GM19395 (cell line): Measurements from ENCODE around the gene METTL25B.

Experiments
- ATAC-seq: cut with Tn5 transposase; IDR thresholded peaks from one replicate; pipeline ENCODE4 v1.9.1; 2021; ENCODE audit warnings: mild to moderate bottlenecking, moderate library complexity; ENCODE audit not compliant: unreplicated experiment

The METTL25B gene

GRCh38 chr1:156700736-156701531, 27.3 kb upstream of the METTL25B start:
- ATAC-seq = no peak

GRCh38 chr1:156703336-156703735, 24.9 kb upstream of the METTL25B start:
- no peak for ATAC-seq

- no peak for ATAC-seq
Measured at GRCh38 chr1:156703741-156704140, 24.5 kb upstream of the METTL25B start.

- no peak for ATAC-seq
Measured at GRCh38 chr1:156704166-156704711, 24.0 kb upstream of the METTL25B start.

GRCh38 chr1:156704930-156705320, 23.3 kb upstream of the METTL25B start:
- no peak for ATAC-seq

GRCh38 chr1:156705321-156705917, 22.9 kb upstream of the METTL25B start, which contains the start of gene CRABP2:
TSS of gene CRABP2 (minus strand) at chr1:156705583. CDS start at chr1:156705446, 137 bp downstream.
- no peak for ATAC-seq

- no peak for ATAC-seq
Measured at GRCh38 chr1:156705918-156706656, 22.2 kb upstream of the METTL25B start.

- no peak for ATAC-seq
Measured at GRCh38 chr1:156706657-156707416, 21.4 kb upstream of the METTL25B start.

- ATAC-seq = no peak
Measured at GRCh38 chr1:156707417-156708217, 20.7 kb upstream of the METTL25B start.

- ATAC-seq = no peak
Measured at GRCh38 chr1:156708218-156708661, 20.0 kb upstream of the METTL25B start.

- no peak for ATAC-seq
Measured at GRCh38 chr1:156709031-156709430, 19.2 kb upstream of the METTL25B start.

- no peak for ATAC-seq
Measured at GRCh38 chr1:156709757-156710489, 18.3 kb upstream of the METTL25B start.

- ATAC-seq = no peak
Measured at GRCh38 chr1:156711011-156711817, 17.1 kb upstream of the METTL25B start.

GRCh38 chr1:156712626-156713025, 15.6 kb upstream of the METTL25B start:
- no peak for ATAC-seq

- ATAC-seq = no peak
Measured at GRCh38 chr1:156714830-156715229, 13.4 kb upstream of the METTL25B start.

- no peak for ATAC-seq
Measured at GRCh38 chr1:156717351-156717750, 10.9 kb upstream of the METTL25B start.

GRCh38 chr1:156721131-156721530, 7.1 kb upstream of the METTL25B start:
- ATAC-seq = no peak

- ATAC-seq = no peak
Measured at GRCh38 chr1:156721535-156721934, 6.7 kb upstream of the METTL25B start.
